Uterus (tissue), 2 donors: ENCODE measurements around the gene MTHFR.

Experiments used
- POLR2A ChIP-seq, 2 donors: fragments of 450-650 bp; IDR thresholded peaks; one replicate each; pipeline ENCODE4 v1.6.1; 2016; ENCODE audit warnings: antibody characterized with exemption in 2 of 2, mild to moderate bottlenecking in 1 of 2, moderate library complexity in 1 of 2
- TF ChIP-seq, protein P1 (sequence below), 4 experiments: fragments of 200-600 bp in 2 of 4; fragments of 450-650 bp in 2 of 4; sonication (generic) in 2 of 4; IDR thresholded peaks; one replicate each; pipeline ENCODE4 v1.5.1; 2016 to 2019; ENCODE audit warnings: antibody characterized with exemption in 4 of 4, mild to moderate bottlenecking in 2 of 4, moderate library complexity in 1 of 4

DNA sequence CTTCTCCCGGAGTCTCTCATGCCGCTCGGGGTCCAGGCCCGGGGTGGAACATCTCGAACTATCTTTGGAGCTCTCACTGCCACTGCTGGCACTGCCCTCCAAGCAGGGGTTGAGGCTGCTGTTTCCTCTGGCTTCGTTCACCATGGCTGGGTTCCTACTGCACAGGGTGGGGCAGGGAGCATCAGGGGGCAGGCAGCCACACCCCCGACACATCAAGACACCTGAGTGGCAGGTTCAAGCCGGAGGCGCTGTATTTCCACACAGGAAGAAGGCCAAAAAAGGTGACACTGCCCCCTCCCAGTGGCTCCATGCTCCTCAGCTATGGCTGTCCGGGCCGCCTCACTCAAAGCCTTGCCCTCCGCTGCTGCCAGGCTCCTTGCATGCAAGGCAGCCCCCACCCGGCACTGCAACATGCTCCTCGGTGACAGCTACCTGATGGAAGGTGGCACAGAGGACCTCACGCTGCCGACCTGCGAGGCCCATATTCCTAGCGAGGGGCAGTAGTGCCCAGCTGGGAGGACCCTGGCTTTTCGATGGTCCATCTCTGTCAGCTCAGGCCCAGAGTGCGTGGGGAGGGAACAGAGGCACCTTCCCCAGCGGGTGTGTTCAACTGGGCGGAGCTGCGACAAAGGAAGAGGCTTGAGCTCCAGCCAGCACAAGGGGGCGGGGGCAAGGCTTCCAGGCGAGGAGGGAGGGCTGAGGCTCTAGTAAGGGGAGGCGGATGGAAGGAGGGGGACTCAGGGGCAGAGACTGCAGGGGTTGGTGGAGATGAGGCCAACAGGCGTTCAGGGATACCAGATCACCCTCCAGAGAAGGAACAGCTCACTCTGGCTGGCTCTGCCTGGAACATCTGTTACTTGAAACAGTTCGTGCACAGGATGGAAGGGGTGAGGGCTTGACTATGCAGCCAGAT is 2.5 kb downstream of the MTHFR start:
- TF ChIP-seq, protein P1, sequence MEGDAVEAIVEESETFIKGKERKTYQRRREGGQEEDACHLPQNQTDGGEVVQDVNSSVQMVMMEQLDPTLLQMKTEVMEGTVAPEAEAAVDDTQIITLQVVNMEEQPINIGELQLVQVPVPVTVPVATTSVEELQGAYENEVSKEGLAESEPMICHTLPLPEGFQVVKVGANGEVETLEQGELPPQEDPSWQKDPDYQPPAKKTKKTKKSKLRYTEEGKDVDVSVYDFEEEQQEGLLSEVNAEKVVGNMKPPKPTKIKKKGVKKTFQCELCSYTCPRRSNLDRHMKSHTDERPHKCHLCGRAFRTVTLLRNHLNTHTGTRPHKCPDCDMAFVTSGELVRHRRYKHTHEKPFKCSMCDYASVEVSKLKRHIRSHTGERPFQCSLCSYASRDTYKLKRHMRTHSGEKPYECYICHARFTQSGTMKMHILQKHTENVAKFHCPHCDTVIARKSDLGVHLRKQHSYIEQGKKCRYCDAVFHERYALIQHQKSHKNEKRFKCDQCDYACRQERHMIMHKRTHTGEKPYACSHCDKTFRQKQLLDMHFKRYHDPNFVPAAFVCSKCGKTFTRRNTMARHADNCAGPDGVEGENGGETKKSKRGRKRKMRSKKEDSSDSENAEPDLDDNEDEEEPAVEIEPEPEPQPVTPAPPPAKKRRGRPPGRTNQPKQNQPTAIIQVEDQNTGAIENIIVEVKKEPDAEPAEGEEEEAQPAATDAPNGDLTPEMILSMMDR (IDR thresholded peaks at IDR 0.05): peak in 2 of 4 experiments; percentile 2 to 9
- peak; percentile 64 to 66 for TF ChIP-seq POLR2A (IDR thresholded peaks at IDR 0.05)
